Measurements from ENCODE around the gene ME3.
A peak's percentile ranks its signal among the peaks of the same experiment; 100 is the strongest.

GRCh38 chr11:86608251-86608799 lies 64.1 kb downstream of the ME3 start:
- TF ChIP-seq CTCF (IDR thresholded peaks at IDR 0.05; ENCODE audit: insufficient read depth, low read length) (peak; percentile 85), REST (IDR thresholded peaks at IDR 0.05; ENCODE audit: insufficient replicate concordance, low read depth) (no peak), POLR2AphosphoS5 (IDR thresholded peaks at IDR 0.05; ENCODE audit: low read depth) (no peak), GABPA (IDR thresholded peaks at IDR 0.05; ENCODE audit: low read depth) (no peak)

Data from HL-60 (cell line).